ENCODE data around the gene SRPK3. TPM values are rescaled to one million over a fixed set of nuclear protein-coding genes. Genes with fewer than 3 reads are reported as not detected.

SRPK3 gene
- total RNA-seq, 2 experiments from 2014 or later, result not detected

DNA sequence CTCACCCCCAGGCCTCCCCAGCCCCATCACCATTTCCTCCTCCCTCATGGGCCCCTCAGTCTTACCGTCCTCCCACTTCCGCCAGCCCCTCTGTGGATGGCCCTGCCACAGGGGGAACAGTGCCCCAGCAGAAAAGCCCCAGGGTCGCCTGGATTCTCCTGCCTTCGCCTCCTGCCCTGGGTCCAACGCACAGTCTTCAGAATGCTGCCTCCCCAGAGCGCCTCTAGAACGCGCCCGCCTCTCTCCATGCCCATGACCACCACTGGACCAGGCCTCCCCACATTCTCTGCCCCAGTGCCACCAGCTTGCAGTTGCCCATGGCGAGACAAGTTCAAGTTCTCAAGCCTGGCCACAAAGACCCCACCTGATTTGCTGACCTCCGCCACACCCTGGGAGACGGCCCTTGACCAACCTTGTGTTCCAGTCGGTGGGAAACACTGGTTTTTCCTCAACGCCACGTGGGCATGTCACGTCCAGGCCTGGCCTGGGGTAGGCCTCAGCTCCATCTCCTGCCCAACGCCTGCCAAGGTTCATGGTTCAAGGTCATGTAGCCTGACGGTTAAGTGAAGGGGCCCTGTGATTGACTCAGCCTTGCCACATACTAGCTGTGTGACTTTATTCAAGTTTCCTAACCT, 17.4 kb upstream of the SRPK3 start:
- DNase-seq (ENCODE audit: low spot score), result no peak
- intact Hi-C loops (cut with micrococcal nuclease; ENCODE audit: unreplicated experiment), result loop anchor here (5.0 to 10.0 kb wide), 3 partner anchors 71 to 119 kb away; partner anchors contain the start of genes PDZD4 and SLC6A8
- TF ChIP-seq, protein P1, sequence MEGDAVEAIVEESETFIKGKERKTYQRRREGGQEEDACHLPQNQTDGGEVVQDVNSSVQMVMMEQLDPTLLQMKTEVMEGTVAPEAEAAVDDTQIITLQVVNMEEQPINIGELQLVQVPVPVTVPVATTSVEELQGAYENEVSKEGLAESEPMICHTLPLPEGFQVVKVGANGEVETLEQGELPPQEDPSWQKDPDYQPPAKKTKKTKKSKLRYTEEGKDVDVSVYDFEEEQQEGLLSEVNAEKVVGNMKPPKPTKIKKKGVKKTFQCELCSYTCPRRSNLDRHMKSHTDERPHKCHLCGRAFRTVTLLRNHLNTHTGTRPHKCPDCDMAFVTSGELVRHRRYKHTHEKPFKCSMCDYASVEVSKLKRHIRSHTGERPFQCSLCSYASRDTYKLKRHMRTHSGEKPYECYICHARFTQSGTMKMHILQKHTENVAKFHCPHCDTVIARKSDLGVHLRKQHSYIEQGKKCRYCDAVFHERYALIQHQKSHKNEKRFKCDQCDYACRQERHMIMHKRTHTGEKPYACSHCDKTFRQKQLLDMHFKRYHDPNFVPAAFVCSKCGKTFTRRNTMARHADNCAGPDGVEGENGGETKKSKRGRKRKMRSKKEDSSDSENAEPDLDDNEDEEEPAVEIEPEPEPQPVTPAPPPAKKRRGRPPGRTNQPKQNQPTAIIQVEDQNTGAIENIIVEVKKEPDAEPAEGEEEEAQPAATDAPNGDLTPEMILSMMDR (conservative IDR thresholded peaks at IDR 0.05; ENCODE audit: low read length), result no peak
- no peak for TF ChIP-seq EZH2phosphoT487 (IDR thresholded peaks at IDR 0.05; ENCODE audit: borderline replicate concordance, low read depth, low read length)
- Histone ChIP-seq H2AFZ (ENCODE audit: low read length) (no peak overlapping the region), H3K36me3 (ENCODE audit: insufficient read depth, low read length) (no peaks in the 10 kb centered on the region), H3K79me2 (ENCODE audit: insufficient read depth, low read depth, low read length) (no peaks in the 10 kb centered on the region), H4K20me1 (ENCODE audit: insufficient read depth, low read length) (no peaks in the 10 kb centered on the region), H3K9me3 (ENCODE audit: low read length) (no peaks in the 10 kb centered on the region), H3K9me2 (ENCODE audit: insufficient read depth, low read length) (no peaks in the 10 kb centered on the region), H3K4me3 (ENCODE audit: low read depth, low read length, poor library complexity, severe bottlenecking) (no peak overlapping the region), H3K4me2 (ENCODE audit: low read length) (no peak overlapping the region), H3K27ac (ENCODE audit: low read depth, low read length, poor library complexity, severe bottlenecking) (no peak overlapping the region), H3K4me1 (ENCODE audit: insufficient read depth, low read length, poor library complexity, severe bottlenecking) (peaks cover 6% of the 10 kb centered on the region)
- POLR2A ChIA-PET, result no interaction called here
- CTCF ChIA-PET (ENCODE audit: unreplicated experiment), result no interaction called here
- no TSS peak for BruUV-seq (replicated peaks)

DNA sequence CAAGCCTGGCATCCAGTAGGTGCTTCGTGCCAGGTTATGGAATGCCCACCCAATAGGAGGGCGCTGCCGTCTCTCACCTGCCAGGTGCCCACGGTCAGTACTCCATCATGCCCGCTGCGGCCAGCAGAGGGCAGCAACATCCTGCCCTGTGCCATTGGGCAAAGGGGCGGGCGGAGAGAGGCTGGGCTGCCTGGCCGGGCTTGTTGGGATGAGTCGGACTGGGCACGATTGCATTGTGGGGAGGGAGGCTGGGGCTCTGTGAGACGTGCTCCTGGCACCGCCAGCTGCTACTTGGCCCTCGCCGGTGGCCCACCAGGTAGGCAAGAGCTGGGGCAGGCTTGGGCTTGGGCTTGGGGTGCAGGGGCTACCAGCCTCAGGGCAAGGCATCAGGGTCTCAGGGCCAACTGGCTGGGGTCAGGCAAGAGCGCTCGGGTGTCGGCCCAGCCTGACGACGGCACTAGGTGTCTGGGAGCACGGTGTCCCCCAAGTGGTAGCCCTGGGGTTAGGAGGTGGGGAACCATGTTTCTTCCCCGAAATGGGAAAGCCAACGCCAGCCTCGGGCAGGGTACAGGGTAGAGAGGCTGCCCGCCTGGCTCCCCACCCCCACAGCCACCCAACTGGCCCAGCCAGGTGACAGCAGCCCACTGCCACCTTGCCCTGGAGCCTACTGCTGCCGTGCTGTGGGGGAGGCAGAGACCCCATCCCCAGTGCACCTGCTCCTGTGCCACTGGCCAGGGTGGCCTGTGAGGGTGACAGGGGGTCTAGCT, 16.7 kb upstream of the SRPK3 start, which contains the start of gene PLXNB3:
Gene PLXNB3, plus strand, starts transcription at position 261 of the 767 bp plus-strand sequence. CDS start 1,287 bp downstream, outside the sequence.
- no peak within 1 kb of the TSS for H3K4me2 ChIP-seq (ENCODE audit: low read length)
- POLR2A ChIA-PET, result no interaction called here
- TF ChIP-seq, protein P1 (conservative IDR thresholded peaks at IDR 0.05; ENCODE audit: low read length), result peak; percentile 78
- TF ChIP-seq EZH2phosphoT487 (IDR thresholded peaks at IDR 0.05; ENCODE audit: borderline replicate concordance, low read depth, low read length), result no peak
- H2AFZ ChIP-seq (ENCODE audit: low read length), result no peak within 1 kb of the TSS
- H3K9me2 ChIP-seq (ENCODE audit: insufficient read depth, low read length), result no peaks in the 10 kb centered on the region
- H3K27ac ChIP-seq (ENCODE audit: low read depth, low read length, poor library complexity, severe bottlenecking), result no peak within 1 kb of the TSS
- no peaks in the 10 kb centered on the region for H3K79me2 ChIP-seq (ENCODE audit: insufficient read depth, low read depth, low read length)
- no peak within 1 kb of the TSS for H3K4me3 ChIP-seq (ENCODE audit: low read depth, low read length, poor library complexity, severe bottlenecking)
- no TSS peak for BruUV-seq (replicated peaks)
- H3K9me3 ChIP-seq (ENCODE audit: low read length), result no peaks in the 10 kb centered on the region
- H4K20me1 ChIP-seq (ENCODE audit: insufficient read depth, low read length), result no peaks in the 10 kb centered on the region
- CTCF ChIA-PET (ENCODE audit: unreplicated experiment), result no interaction called here
- intact Hi-C loops (cut with micrococcal nuclease; ENCODE audit: unreplicated experiment), result loop anchor here (1.0 to 10.0 kb wide), 4 partner anchors 71 to 183 kb away; partner anchors contain the start of genes PDZD4 and SLC6A8
- peaks cover 6% of the 10 kb centered on the region for H3K4me1 ChIP-seq (ENCODE audit: insufficient read depth, low read length, poor library complexity, severe bottlenecking)
- H3K36me3 ChIP-seq (ENCODE audit: insufficient read depth, low read length), result no peaks in the 10 kb centered on the region
- DNase-seq (ENCODE audit: low spot score), result peak; percentile 64

DNA sequence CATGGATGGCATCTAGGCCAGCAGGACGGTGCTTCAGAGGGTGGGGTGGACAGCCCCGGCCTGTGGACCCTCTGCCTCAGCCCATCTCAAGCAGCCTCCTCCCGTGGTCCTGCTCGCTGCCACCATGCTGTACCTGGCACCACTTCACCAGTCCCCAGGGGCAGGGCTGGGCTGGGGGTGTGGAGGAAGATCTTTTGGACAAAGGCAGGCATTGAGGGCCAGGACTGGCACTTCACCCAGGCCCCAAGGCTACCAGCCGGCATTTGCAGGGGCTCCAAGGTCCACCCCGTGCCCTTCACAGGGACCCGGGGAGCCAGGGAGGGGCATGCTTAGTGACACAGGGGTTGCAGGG, 16.1 kb upstream of the SRPK3 start:
- H3K9me3 ChIP-seq (ENCODE audit: low read length), result no peaks in the 10 kb centered on the region
- no TSS peak for BruUV-seq (replicated peaks)
- H3K27ac ChIP-seq (ENCODE audit: low read depth, low read length, poor library complexity, severe bottlenecking), result no peak overlapping the region
- ChIA-PET POLR2A (no interaction called here), CTCF (ENCODE audit: unreplicated experiment) (no interaction called here)
- H3K4me3 ChIP-seq (ENCODE audit: low read depth, low read length, poor library complexity, severe bottlenecking), result no peak overlapping the region
- intact Hi-C loops (cut with micrococcal nuclease; ENCODE audit: unreplicated experiment), result loop anchor here (1.0 to 10.0 kb wide), 4 partner anchors 70 to 183 kb away; partner anchors contain the start of genes PDZD4 and SLC6A8
- no peak for TF ChIP-seq EZH2phosphoT487 (IDR thresholded peaks at IDR 0.05; ENCODE audit: borderline replicate concordance, low read depth, low read length)
- TF ChIP-seq, protein P1 (conservative IDR thresholded peaks at IDR 0.05; ENCODE audit: low read length), result no peak
- no peaks in the 10 kb centered on the region for H3K9me2 ChIP-seq (ENCODE audit: insufficient read depth, low read length)
- no peak overlapping the region for H2AFZ ChIP-seq (ENCODE audit: low read length)
- no peak for DNase-seq (ENCODE audit: low spot score)
- peaks cover 6% of the 10 kb centered on the region for H3K4me1 ChIP-seq (ENCODE audit: insufficient read depth, low read length, poor library complexity, severe bottlenecking)
- no peaks in the 10 kb centered on the region for H3K79me2 ChIP-seq (ENCODE audit: insufficient read depth, low read depth, low read length)
- no peaks in the 10 kb centered on the region for H3K36me3 ChIP-seq (ENCODE audit: insufficient read depth, low read length)
- no peaks in the 10 kb centered on the region for H4K20me1 ChIP-seq (ENCODE audit: insufficient read depth, low read length)
- no peak overlapping the region for H3K4me2 ChIP-seq (ENCODE audit: low read length)
